Measurements from ENCODE around the gene MCM5.

GRCh38 chr22:35442471-35442870 is 42.5 kb downstream of the MCM5 start:
- TF ChIP-seq ZNF274 (IDR thresholded peaks at IDR 0.05; ENCODE audit: low read depth, low read length): no peak
- no peak for TF ChIP-seq YY1 (IDR thresholded peaks at IDR 0.05; ENCODE audit: insufficient read depth, insufficient read length)
